Measurements from ENCODE around the gene DUSP12. TPM values are rescaled to one million over a fixed set of nuclear protein-coding genes. Genes with fewer than 3 reads are reported as not detected.

DUSP12 gene
- total and polyA plus RNA-seq, 4 donors: 15.0 to 60.1 (median 23.2) TPM

DNA sequence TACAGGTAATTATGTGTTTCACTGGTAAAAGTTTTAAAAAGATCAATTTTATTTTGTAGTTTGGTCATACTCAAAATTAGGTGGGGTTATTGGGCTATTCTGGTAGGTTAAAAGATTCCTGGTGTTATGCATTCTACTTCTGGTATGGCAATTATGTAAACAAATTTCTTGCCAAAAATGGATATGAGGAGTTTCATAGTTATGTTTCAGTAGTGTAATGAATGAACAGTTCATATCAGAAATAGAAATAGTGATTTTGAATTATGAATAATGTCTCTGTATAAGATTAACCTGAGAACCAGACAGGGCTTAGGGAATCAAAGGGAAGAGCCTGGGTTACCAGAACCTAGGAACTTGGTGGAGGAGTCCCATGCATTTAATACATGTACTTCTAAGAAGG is 32.4 kb downstream of the DUSP12 start:
- DNase-seq (no peak), ATAC-seq (ENCODE audit: insufficient read depth, low FRiP score) (no peak)
- H3K9me3 ChIP-seq (ENCODE audit: control insufficient read depth in 4 of 4, insufficient read depth in 3 of 4, low read length in 3 of 4): no peaks in the 10 kb centered on the region
- no peaks in the 10 kb centered on the region for H3K27me3 ChIP-seq (ENCODE audit: control insufficient read depth in 3 of 3, insufficient read depth in 3 of 3, low read length in 2 of 3)
- no peak overlapping the region for H3K4me3 ChIP-seq
- H3K27ac ChIP-seq (ENCODE audit: low read depth in 1 of 2, low read length in 1 of 2): no peak overlapping the region
- TF ChIP-seq CTCF (IDR thresholded peaks at IDR 0.05; ENCODE audit: control extremely low read depth, extremely low read depth): no peak
- H3K9ac ChIP-seq (ENCODE audit: insufficient read depth in 1 of 2, low read length in 2 of 2): no peak overlapping the region
- H3K4me1 ChIP-seq (ENCODE audit: control insufficient read depth in 5 of 5, insufficient read depth in 5 of 5, low read length in 5 of 5): peaks cover 0 to under 1% (median 0%) of the 10 kb centered on the region in 5 donors
- peaks cover 0 to 14% (median 12%) of the 10 kb centered on the region in 4 donors for H3K36me3 ChIP-seq (ENCODE audit: control insufficient read depth in 4 of 4, insufficient read depth in 4 of 4, low read length in 4 of 4)

DNA sequence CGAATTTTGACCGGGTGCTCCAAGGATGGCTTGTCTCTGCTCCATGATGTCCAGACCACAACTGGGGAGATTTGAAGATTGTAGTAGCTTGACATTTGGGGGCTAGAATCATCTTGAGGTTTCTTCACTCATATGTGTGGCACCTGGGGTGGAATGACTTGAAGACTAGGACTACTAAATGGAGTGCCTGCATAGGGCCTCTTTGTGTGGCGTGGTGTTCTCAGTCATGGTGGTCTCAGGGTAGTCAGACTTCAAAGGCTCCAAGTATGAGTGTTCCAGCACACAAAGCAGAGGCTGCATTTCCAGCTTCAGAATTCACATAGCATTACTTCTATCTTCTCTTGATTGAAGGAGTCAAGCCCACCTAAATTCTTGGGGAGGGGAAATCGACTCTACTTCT is 33.3 kb downstream of the DUSP12 start:
- Histone ChIP-seq H3K36me3 (ENCODE audit: control insufficient read depth in 4 of 4, insufficient read depth in 4 of 4, low read length in 4 of 4) (peaks cover 0 to 16% (median 13%) of the 10 kb centered on the region in 4 donors), H3K27me3 (ENCODE audit: control insufficient read depth in 3 of 3, insufficient read depth in 3 of 3, low read length in 2 of 3) (no peaks in the 10 kb centered on the region), H3K4me1 (ENCODE audit: control insufficient read depth in 5 of 5, insufficient read depth in 5 of 5, low read length in 5 of 5) (no peaks in the 10 kb centered on the region), H3K9me3 (ENCODE audit: control insufficient read depth in 4 of 4, insufficient read depth in 3 of 4, low read length in 3 of 4) (no peaks in the 10 kb centered on the region), H3K4me3 (no peak overlapping the region), H3K9ac (ENCODE audit: insufficient read depth in 1 of 2, low read length in 2 of 2) (no peak overlapping the region), H3K27ac (ENCODE audit: low read depth in 1 of 2, low read length in 1 of 2) (no peak overlapping the region)
- no peak for TF ChIP-seq CTCF (IDR thresholded peaks at IDR 0.05; ENCODE audit: control extremely low read depth, extremely low read depth)
- 95 to 97% methylated on average over 4 of the region's 4 CpGs for WGBS, 2 donors
- DNase-seq (no peak), ATAC-seq (ENCODE audit: insufficient read depth, low FRiP score) (no peak)

GRCh38 chr1:161784968-161785367 is 35.4 kb downstream of the DUSP12 start:
- ATAC-seq (ENCODE audit: insufficient read depth, low FRiP score) (no peak), DNase-seq (no peak)
- Histone ChIP-seq H3K27me3 (ENCODE audit: control insufficient read depth in 3 of 3, insufficient read depth in 3 of 3, low read length in 2 of 3) (no peaks in the 10 kb centered on the region), H3K9me3 (ENCODE audit: control insufficient read depth in 4 of 4, insufficient read depth in 3 of 4, low read length in 3 of 4) (no peaks in the 10 kb centered on the region), H3K27ac (ENCODE audit: low read depth in 1 of 2, low read length in 1 of 2) (no peak overlapping the region), H3K36me3 (ENCODE audit: control insufficient read depth in 4 of 4, insufficient read depth in 4 of 4, low read length in 4 of 4) (peaks cover 0 to 16% (median 14%) of the 10 kb centered on the region in 4 donors), H3K4me1 (ENCODE audit: control insufficient read depth in 5 of 5, insufficient read depth in 5 of 5, low read length in 5 of 5) (no peaks in the 10 kb centered on the region), H3K9ac (ENCODE audit: insufficient read depth in 1 of 2, low read length in 2 of 2) (no peak overlapping the region), H3K4me3 (no peak overlapping the region)
- 85 to 100% methylated on average over 1 of the region's 1 CpG for WGBS, 2 donors
- no peak for TF ChIP-seq CTCF (IDR thresholded peaks at IDR 0.05; ENCODE audit: control extremely low read depth, extremely low read depth)

DNA sequence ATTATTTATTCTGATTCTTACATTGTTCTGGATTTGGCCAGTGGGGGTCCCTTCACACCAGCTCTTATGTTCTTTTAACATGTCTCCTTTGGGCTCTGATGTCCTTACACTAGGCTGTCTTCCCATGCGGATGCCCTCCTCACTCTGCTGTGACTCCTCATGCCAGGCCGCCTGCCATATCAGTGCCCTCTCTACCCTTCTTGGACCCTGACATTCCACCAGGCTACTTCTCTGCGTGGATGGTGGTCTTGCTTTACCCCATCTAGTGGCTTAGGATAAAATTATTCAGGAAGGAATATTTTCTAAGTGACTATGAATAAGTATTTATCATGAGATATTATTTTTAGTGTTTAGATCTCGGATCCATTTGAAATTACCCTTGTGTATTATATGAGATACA is 37.8 kb downstream of the DUSP12 start:
- ATAC-seq (ENCODE audit: insufficient read depth, low FRiP score) (no peak), DNase-seq (no peak)
- no peak for TF ChIP-seq CTCF (IDR thresholded peaks at IDR 0.05; ENCODE audit: control extremely low read depth, extremely low read depth)
- H3K4me1 ChIP-seq (ENCODE audit: control insufficient read depth in 5 of 5, insufficient read depth in 5 of 5, low read length in 5 of 5): no peaks in the 10 kb centered on the region
- H3K27ac ChIP-seq (ENCODE audit: low read depth in 1 of 2, low read length in 1 of 2): no peak overlapping the region
- H3K9ac ChIP-seq (ENCODE audit: insufficient read depth in 1 of 2, low read length in 2 of 2): no peak overlapping the region
- no peak overlapping the region for H3K4me3 ChIP-seq
- H3K36me3 ChIP-seq (ENCODE audit: control insufficient read depth in 4 of 4, insufficient read depth in 4 of 4, low read length in 4 of 4): peaks cover 6 to 26% (median 16%) of the 10 kb centered on the region in 4 donors
- H3K27me3 ChIP-seq (ENCODE audit: control insufficient read depth in 3 of 3, insufficient read depth in 3 of 3, low read length in 2 of 3): no peaks in the 10 kb centered on the region
- 88% methylated on average over 4 of the region's 4 CpGs for WGBS, 2 donors
- no peaks in the 10 kb centered on the region for H3K9me3 ChIP-seq (ENCODE audit: control insufficient read depth in 4 of 4, insufficient read depth in 3 of 4, low read length in 3 of 4)

Data from lung (tissue), 12 donors.